K562 (cell line): ENCODE results near the gene AGAP1. TPM values are rescaled to one million over a fixed set of nuclear protein-coding genes. Genes with fewer than 3 reads are reported as not detected.

Experiments used
- ARID1B ChIP-seq: fragments of 450-650 bp; IDR thresholded peaks from 2 replicates; pipeline ENCODE4 v1.6.1; 2016; ENCODE audit warnings: antibody characterized with exemption, mild to moderate bottlenecking, inconsistent platforms
- CBX3 ChIP-seq, 2 experiments: IDR thresholded peaks; 1 replicate in 1 of 2; 2 replicates in 1 of 2; pipeline ENCODE4 v1.6.1; 2012; ENCODE audit warnings: inconsistent platforms in 2 of 2, low read length in 2 of 2, borderline replicate concordance in 1 of 2, control low read depth in 1 of 2
- GTF2B ChIP-seq: IDR thresholded peaks from 2 replicates; pipeline ENCODE4 v1.6.1; 2011; ENCODE audit not compliant: insufficient read length; ENCODE audit errors: extremely low read depth
- HMGN3 ChIP-seq: IDR thresholded peaks from 2 replicates; pipeline ENCODE4 v1.6.1; 2011; ENCODE audit warnings: borderline replicate concordance, low read depth, mild to moderate bottlenecking, mixed read lengths, low read length; ENCODE audit not compliant: insufficient read length; ENCODE audit errors: extremely low read depth
- KDM2B ChIP-seq: fragments of 250-450 bp; sonication (Bioruptor Pico); IDR thresholded peaks from 2 replicates; pipeline ENCODE4 v1.8.0; 2021; ENCODE audit warnings: mild to moderate bottlenecking, moderate library complexity
- MBD2 ChIP-seq: sonication (generic); IDR thresholded peaks from 2 replicates; pipeline ENCODE4 v1.6.1; 2016; ENCODE audit warnings: low read depth, borderline replicate concordance
- MITF ChIP-seq: IDR thresholded peaks from 2 replicates; pipeline ENCODE4 v1.6.1; 2014; ENCODE audit warnings: antibody characterized with exemption
- MLLT1 ChIP-seq, 2 experiments: fragments of 450-650 bp; IDR thresholded peaks; 2 replicates each; pipeline ENCODE4 v1.6.1; 2016
- NELFE ChIP-seq: IDR thresholded peaks from 2 replicates; pipeline ENCODE4 v1.6.1; 2011; ENCODE audit warnings: mild to moderate bottlenecking; ENCODE audit not compliant: insufficient read depth, insufficient read length
- NONO ChIP-seq, 2 experiments: fragments of 200-400 bp in 1 of 2; fragments of 450-650 bp in 1 of 2; formaldehyde crosslinking in 1 of 2; IDR thresholded peaks; 2 replicates each; pipeline ENCODE4 v1.6.1; 2017; ENCODE audit warnings: low read depth in 2 of 2, mild to moderate bottlenecking in 2 of 2, moderate library complexity in 2 of 2, low read length in 1 of 2
- PKNOX1 ChIP-seq: fragments of 450-650 bp; IDR thresholded peaks from 2 replicates; pipeline ENCODE4 v1.6.1; 2016
- RBM34 ChIP-seq: fragments of 200-400 bp; formaldehyde crosslinking; IDR thresholded peaks from 2 replicates; pipeline ENCODE4 v1.6.1; 2018; ENCODE audit warnings: low read length, borderline replicate concordance; ENCODE audit not compliant: insufficient read depth
- RFX1 ChIP-seq: fragments of 450-650 bp; IDR thresholded peaks from 2 replicates; pipeline ENCODE4 v1.6.1; 2016; ENCODE audit warnings: mild to moderate bottlenecking, moderate library complexity
- RFX7 ChIP-seq: fragments of 250-450 bp; sonication (Bioruptor Pico); IDR thresholded peaks from 2 replicates; pipeline ENCODE4 v1.5.1; 2021; ENCODE audit warnings: mild to moderate bottlenecking
- SFPQ ChIP-seq: fragments of 200-400 bp; formaldehyde crosslinking; IDR thresholded peaks from 2 replicates; pipeline ENCODE4 v1.6.1; 2017; ENCODE audit warnings: mild to moderate bottlenecking, low read depth, low read length, moderate library complexity
- TAF1 ChIP-seq: IDR thresholded peaks from 2 replicates; pipeline ENCODE4 v1.6.1; 2011; ENCODE audit warnings: mild to moderate bottlenecking, low read length, moderate library complexity; ENCODE audit not compliant: insufficient read depth, control insufficient read depth, severe bottlenecking; ENCODE audit errors: extremely low read depth
- TEAD1 ChIP-seq, 2 experiments: fragments of 450-650 bp in 1 of 2; sonication (generic) in 1 of 2; formaldehyde crosslinking; IDR thresholded peaks; 2 replicates each; pipeline versions ENCODE4 v1.4.0 to v1.8.0; 2020 to 2022; ENCODE audit warnings: mild to moderate bottlenecking in 2 of 2, missing genetic modification reagents in 1 of 2
- ZKSCAN1 ChIP-seq: fragments of 150-350 bp; IDR thresholded peaks from 2 replicates; pipeline ENCODE4 v1.6.1; 2016; ENCODE audit warnings: low read depth, low read length
- ZNF398 ChIP-seq: fragments of 250-450 bp; sonication (Bioruptor Pico); IDR thresholded peaks from 2 replicates; pipeline ENCODE4 v1.8.0; 2021; ENCODE audit warnings: moderate library complexity, mild to moderate bottlenecking, inconsistent platforms
- ZNF696 ChIP-seq: fragments of 250-450 bp; sonication (Bioruptor Pico); conservative IDR thresholded peaks from 2 replicates; pipeline ENCODE4 v1.4.0; 2020; ENCODE audit warnings: mild to moderate bottlenecking, moderate library complexity
- polyA plus RNA-seq, 8 experiments: library from polyadenylated mRNA; depleted of rRNA in 4 of 8; stranded (reverse) in 5 of 8; unstranded in 3 of 8; fragments of >200 nt; fragmentation: Nextera tagmentation in 2 of 8; fragmentation: Illumina TruSeq in 1 of 8; extraction: Ambion mirVana in 2 of 8; extraction: Trizol in 1 of 8; gene quantifications; 2 replicates each; pipeline versions ENCODE4 v1.2.1 to v1.2.3, GENCODE V29; 2011 to 2014; ENCODE audit warnings: inconsistent platforms in 1 of 8, missing spikeins in 1 of 8
- total RNA-seq, 7 experiments: library from RNA; depleted of rRNA in 6 of 7; stranded (reverse); fragments of >200 nt in 6 of 7; fragmentation: Illumina TruSeq in 2 of 7; extraction: Trizol in 2 of 7; gene quantifications; 2 replicates each; pipeline versions ENCODE4 v1.2.1 to v1.2.3, GENCODE V29; 2011 to 2021; ENCODE audit warnings: low replicate concordance in 1 of 7

The AGAP1 gene
- total and polyA plus RNA-seq, 9 of the 15 experiments (the other 6 are each of a cell fraction or from before 2014, with no cell fraction given): 1.3 to 24.0 (median 10.6) TPM

GRCh38 chr2:235909358-235909757 is 415.5 kb downstream of the AGAP1 start (continued):
- TF ChIP-seq RBM34: no peak
- TF ChIP-seq RFX7 (CRISPR knock-in tag): no peak
- TF ChIP-seq ZNF696: no peak
- TF ChIP-seq CBX3 (IDR thresholded peaks at IDR 0.05; ENCODE audit: borderline replicate concordance in 1 of 2, low read length in 2 of 2): no peak
- TF ChIP-seq PKNOX1: no peak; the same call in 1 of the 2 replicates
- no peak for TF ChIP-seq MBD2
- no peak for TF ChIP-seq TEAD1 (CRISPR knock-in tag; IDR thresholded peaks at IDR 0.05)
- no peak for TF ChIP-seq ZNF398 (CRISPR knock-in tag)
- no peak for TF ChIP-seq GTF2B
- no peak for TF ChIP-seq RFX1
- no peak for TF ChIP-seq SFPQ
- TF ChIP-seq KDM2B (CRISPR knock-in tag): no peak
- TF ChIP-seq MITF: no peak
- TF ChIP-seq ARID1B: peak; percentile 92
- no peak for TF ChIP-seq HMGN3
- TF ChIP-seq MLLT1 (IDR thresholded peaks at IDR 0.05): no peak
- TF ChIP-seq ZKSCAN1: peak; percentile 97
- no peak for TF ChIP-seq NONO (IDR thresholded peaks at IDR 0.05; ENCODE audit: low read depth in 2 of 2, low read length in 1 of 2)
- TF ChIP-seq NELFE: no peak
- TF ChIP-seq TAF1: no peak
